RKO (cell line): ENCODE results near the gene SLC1A4.
"Not testable (repeated sequence)": the region's sequence is repeated elsewhere in the genome, so short reads cannot be mapped to it uniquely, and the experiment has no call there.

ENCODE experiments used
- DNase-seq: peaks from one replicate; pipeline ENCODE4 v3.0.0-alpha.2; 2016; ENCODE audit warnings: low spot score

SLC1A4 gene

GRCh38 chr2:65026704-65027464, 37.7 kb downstream of the SLC1A4 start:
- DNase-seq, result no peak

- no peak for DNase-seq
Observed at GRCh38 chr2:65027616-65028244, 38.5 kb downstream of the SLC1A4 start.

GRCh38 chr2:65030476-65031332, 41.5 kb downstream of the SLC1A4 start:
- DNase-seq, result no peak

- DNase-seq, result no peak
Observed at GRCh38 chr2:65031341-65032018, 42.3 kb downstream of the SLC1A4 start.

- DNase-seq, result no peak
Observed at GRCh38 chr2:65032019-65032975, 43.1 kb downstream of the SLC1A4 start.

- DNase-seq, result peak; percentile 32
Observed at GRCh38 chr2:65033178-65033577, 44.0 kb downstream of the SLC1A4 start.

GRCh38 chr2:65033667-65034066, 44.5 kb downstream of the SLC1A4 start:
- not testable (repeated sequence) for DNase-seq

GRCh38 chr2:65035351-65035943, 46.2 kb downstream of the SLC1A4 start:
- DNase-seq, result no peak

GRCh38 chr2:65037178-65037577, 48.0 kb downstream of the SLC1A4 start:
- DNase-seq, result no peak

GRCh38 chr2:65039640-65040039, 50.4 kb downstream of the SLC1A4 start:
- no peak for DNase-seq

- peak; percentile 88 for DNase-seq
Observed at GRCh38 chr2:65040400-65041261, 51.4 kb downstream of the SLC1A4 start.

GRCh38 chr2:65043001-65043400, 53.8 kb downstream of the SLC1A4 start:
- no peak for DNase-seq

GRCh38 chr2:65044097-65044735, 55.0 kb downstream of the SLC1A4 start:
- DNase-seq, result no peak

GRCh38 chr2:65045651-65046050, 56.5 kb downstream of the SLC1A4 start:
- DNase-seq, result no peak

GRCh38 chr2:65046633-65047407, 57.6 kb downstream of the SLC1A4 start:
- no peak for DNase-seq

- peak; percentile 74 for DNase-seq
Observed at GRCh38 chr2:65049010-65049639, 59.9 kb downstream of the SLC1A4 start.

GRCh38 chr2:65050931-65051330, 61.7 kb downstream of the SLC1A4 start:
- DNase-seq, result no peak

GRCh38 chr2:65053199-65053598, 64.0 kb downstream of the SLC1A4 start:
- no peak for DNase-seq
